Stimulated activated CD4-positive, alpha-beta T cell treated with anti-CD3 and anti-CD28 coated beads, Interleukin-12 subunit alpha, Interleukin-12 subunit beta, amount 100 ng/mL, for 24 hours (primary cell): ENCODE data around the gene HCRTR1.

Source experiments
- DNase-seq, 2 experiments: peaks; one replicate each; pipeline ENCODE4 v3.0.0-alpha.2; 2020; ENCODE audit warnings: low read depth in 2 of 2

The HCRTR1 gene

DNA sequence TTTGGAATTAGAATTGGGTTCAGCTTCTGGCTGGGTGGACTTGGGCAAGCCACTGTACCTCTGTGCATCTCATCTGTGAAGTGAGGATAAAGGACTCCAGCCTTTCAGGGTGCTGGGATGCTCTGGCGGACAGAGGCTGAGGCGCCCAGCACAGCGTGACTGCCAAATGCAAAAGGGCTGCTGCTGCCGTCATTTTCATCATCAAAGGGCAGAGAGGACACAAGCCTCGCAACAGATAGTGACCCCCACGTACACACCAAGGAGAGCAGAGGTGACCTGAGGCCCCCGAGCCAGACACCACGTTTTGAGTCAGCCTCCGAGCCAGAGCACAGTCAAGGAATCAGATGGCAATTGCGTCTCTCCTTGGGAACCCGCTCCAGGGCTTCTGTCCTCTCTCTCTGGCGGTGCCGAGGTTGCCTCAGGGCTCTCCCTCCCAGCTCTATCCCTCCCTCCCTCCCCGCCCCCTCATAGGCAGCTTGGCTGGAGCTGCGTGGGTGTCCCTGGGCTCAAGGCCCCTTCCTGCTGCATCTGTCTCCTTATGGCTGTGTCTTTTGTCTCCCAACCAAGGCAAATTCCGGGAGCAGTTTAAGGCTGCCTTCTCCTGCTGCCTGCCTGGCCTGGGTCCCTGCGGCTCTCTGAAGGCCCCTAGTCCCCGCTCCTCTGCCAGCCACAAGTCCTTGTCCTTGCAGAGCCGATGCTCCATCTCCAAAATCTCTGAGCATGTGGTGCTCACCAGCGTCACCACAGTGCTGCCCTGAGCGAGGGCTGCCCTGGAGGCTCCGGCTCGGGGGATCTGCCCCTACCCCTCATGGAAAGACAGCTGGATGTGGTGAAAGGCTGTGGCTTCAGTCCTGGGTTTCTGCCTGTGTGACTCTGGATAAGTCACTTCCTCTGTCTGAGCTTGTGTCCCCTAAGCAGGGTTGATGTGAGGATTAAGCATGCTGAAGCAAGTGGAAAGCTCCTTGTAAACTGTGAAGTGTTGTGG, 9.0 kb downstream of the HCRTR1 start:
- DNase-seq = no peak

GRCh38 chr1:31627301-31627929, 9.9 kb downstream of the HCRTR1 start:
- DNase-seq = no peak

DNA sequence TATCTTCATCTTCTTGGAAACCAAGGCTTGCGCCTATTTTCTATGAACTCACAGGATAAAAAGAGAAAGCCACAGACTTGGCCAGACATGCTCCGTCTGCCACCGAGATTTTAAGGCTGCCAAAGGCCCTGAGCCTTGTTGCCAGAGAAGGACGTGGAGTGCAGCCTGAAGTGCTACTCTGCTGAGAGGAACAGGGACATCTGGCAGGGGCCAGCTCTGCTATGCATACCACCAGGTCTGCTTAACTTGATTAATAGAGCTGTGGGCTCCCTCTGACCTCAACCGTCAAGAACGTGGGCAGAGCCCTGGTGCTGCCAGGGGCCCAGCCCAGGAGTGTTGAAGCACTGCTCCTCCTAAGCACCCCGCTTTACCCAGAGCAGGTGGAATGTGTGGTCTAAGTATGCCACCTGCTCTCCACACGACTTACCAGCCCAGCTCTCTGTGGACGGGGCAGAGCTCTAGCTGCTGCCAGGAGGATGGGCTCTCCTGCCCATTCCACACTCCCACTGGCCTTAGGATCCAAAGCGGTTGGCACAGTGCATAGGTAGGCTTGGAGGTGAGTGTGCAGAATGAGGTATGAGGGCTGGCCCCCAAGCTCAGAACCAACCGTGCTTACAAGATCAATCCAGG, 10.6 kb downstream of the HCRTR1 start:
- no peak for DNase-seq

DNA sequence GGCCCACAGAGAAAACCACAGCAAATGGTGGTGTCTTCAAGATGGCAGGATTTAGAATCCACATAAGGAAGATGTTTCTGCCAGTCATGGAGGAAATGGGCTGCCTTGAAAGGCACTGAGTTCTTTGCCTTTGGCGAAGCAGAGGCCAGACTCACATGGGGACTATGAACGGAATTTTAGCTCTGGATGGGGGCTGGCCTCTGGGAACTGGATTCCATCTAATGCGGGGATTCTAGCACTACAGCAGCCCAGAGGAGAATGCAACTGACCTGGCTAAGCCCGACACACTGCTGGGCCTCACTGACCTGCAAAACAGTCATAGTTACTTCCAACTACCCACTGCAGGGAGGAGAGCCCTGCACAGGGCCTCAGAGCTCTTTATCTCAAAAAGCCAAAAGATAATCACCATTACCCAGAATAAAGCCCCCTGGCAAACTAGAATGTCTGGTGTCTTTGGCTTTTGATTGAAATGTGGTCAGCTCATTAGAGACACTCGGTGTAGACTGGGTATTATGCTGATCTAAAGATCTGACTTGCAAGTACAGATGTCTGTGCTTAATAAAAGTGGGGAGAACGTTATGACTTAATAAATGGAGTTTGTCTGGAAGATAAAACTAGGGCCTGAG, 11.6 kb downstream of the HCRTR1 start:
- DNase-seq = no peak

GRCh38 chr1:31632649-31633048, 15.2 kb downstream of the HCRTR1 start:
- no peak for DNase-seq

DNA sequence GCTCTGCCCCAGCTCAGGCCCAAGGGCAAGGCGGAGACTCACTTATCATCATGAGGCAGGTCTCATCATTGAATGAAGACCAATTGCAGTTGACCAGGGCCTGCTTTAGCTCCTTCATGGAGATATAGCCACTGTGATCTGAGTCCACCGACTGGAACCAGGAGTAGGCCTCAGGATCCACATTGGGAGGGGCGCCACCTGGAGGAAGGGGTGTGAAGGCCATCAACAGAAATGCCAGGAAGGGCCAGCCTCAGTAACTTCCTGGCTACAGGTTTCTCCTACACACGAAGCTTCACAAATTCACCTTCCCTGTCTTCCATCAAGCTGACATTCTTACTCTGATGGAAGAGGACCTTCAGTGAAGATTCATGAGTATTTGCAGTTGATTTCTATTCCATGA, 15.6 kb downstream of the HCRTR1 start:
- DNase-seq = peak in 1 of 2 experiments; percentile 26

DNA sequence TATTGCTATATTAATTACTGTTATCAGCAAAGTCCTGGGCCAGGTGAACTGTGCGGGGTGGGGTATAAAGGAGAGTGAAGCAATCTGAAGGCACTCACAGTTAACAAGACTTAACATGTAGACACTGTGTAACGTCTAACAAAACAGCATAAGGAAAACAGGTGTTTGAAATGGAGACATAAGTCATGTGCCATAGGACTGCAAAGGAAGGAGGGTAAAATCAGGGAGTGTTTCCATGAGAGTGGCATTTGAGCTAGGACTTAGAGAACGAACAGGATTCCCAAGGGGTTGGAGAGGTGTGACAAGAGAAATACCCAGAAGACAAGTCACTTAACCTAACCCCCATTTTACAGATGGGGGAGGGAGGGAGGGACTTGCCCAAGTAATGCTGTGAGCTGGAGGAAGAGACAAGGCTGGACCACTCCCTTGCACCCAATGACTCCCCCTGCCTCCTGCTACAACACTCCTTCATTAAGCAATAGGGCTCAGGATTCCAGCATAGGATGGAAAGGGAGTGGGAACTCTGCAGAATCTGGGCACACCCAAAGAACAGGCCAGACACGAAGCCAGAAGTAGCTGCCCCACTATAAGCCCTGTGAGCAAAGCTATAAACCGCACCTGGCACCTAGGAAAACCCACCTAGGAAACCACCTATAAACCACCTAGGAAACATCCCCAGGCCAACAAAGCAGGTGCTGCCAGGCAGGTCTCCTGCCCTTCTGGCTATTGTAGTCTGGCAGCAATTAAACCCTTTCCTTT, 20.6 kb downstream of the HCRTR1 start:
- DNase-seq = no peak

GRCh38 chr1:31639543-31639942, 22.1 kb downstream of the HCRTR1 start:
- no peak for DNase-seq

DNA sequence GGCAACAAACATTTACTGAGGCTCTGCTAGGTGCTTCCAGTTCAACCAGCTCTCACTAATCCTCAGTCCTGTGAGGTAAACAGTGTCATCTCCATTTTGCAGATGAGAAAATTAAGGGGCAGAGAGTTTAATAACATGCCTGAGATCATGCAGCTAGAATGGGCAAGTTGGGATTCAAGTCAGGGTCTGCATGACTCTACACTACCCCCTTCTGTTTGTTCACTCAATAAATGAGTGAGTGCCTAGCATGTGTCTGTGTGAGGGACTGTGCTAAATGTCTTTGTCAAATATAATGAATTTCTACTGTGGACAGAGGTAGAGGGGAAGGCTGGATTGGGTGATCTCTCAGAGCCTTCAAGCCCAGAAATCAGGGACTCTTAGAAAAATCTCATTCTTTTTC, 22.7 kb downstream of the HCRTR1 start:
- DNase-seq = no peak

DNA sequence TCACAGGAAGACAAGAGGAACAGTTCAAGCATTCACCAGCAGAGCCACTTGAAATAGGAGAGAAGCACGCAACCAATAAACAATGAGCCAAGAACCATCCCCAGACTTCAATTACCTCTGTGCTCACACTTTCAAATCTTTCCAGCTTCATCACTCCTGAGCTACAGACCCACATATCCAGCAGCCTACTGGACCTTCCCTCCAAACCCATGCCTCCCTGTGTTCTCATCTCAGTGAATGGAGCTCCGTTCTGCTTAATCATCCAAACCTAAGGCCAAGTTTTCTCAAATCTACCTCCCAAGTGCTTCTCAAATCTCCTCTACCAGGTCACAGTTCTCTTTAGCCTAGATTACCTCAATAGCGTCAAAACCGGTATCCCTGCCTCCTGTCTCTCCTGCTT, 23.5 kb downstream of the HCRTR1 start:
- DNase-seq = no peak

DNA sequence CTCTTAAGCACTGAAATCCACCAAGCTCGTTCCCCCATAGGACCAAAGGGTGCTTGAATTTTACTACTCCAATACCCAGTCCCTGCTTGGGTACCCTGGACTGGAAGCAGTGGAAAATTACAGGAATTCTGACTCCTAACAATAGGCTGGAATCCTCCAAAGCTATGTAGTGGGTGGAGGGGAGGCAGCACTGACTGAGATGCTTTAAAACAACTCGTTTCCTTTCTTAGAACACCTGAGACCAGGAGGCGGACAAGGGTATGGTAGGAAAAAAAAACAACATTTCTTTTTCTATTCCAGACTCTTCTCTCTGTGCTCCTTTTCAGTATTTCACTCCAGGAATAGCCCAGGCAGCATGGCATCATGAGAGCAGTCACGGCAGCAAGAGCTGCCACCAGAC, 24.9 kb downstream of the HCRTR1 start:
- DNase-seq = no peak

DNA sequence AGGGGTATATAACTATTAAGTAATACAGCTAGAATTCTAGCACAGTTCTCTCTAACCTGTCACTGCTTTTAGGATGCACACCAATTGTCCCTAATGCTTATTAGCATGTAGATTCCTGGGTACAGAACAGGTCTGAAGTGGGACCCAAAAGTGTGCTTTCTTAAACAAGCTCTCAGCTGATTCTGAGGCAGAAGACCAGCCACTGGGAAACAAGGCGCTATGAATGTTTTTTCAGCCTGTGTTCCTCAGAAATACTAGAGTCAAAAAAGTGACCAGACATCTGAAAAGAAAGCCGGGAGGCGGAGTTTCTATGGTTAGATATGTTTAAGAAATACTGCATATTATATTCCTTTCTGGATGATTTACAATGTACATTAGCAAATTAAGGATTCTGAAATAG, 25.4 kb downstream of the HCRTR1 start:
- DNase-seq = no peak

GRCh38 chr1:31643976-31644559, 26.6 kb downstream of the HCRTR1 start:
- DNase-seq = no peak

DNA sequence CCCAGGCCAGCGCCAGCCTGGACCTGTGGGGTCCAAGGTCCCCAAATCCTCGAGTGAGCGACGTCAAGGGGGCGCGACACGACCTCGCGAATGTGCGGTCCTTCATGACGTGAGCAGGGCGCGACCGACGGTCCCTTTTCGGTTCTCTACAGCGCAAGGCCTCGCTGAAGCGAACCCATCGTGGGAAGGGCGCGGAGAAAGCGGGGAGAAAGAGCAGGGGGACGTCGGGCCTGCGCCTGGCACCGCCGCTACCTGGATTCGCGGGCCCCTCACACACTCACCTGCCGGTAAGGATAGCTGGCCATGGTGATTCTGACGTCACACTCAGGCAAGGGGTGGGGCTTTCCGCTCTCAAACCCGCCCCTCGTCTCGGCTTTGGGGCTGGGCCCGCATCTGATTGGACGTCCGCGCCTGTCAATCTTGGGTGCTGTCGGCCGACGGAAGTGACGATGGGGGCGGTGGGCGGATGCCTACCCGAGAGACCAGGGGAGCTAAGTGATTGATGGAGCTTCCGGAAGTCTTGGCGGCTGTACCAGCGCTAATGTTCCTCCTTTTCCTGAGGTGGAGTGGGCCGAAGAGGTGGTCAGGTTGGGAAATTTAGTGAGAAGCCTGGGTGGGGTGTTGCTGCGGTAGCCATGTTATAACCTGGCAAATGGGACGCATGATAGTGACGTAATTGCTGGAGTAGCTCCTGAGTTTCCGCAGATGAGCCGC, 27.2 kb downstream of the HCRTR1 start, which contains the start of gene PEF1:
PEF1 (minus strand) TSS at position 317 of the 714 bp plus-strand sequence; CDS start at position 305, 12 bp downstream.
- DNase-seq = peak; percentile 98 to 99

DNA sequence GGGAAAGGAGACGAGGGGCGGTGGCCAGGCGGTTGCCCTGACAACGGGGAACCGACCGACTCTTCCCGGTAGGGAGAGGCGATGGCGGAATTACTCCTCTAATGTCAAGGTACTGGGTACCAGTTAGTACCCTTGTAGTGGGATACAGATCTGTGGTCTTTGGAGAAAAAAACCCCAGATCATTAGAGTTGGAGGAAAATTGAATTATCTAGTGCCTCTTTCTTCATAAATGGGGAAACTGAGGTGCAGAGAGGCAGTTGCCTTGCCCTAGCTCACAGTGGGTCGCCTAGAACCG, 27.7 kb downstream of the HCRTR1 start:
- DNase-seq = no peak

DNA sequence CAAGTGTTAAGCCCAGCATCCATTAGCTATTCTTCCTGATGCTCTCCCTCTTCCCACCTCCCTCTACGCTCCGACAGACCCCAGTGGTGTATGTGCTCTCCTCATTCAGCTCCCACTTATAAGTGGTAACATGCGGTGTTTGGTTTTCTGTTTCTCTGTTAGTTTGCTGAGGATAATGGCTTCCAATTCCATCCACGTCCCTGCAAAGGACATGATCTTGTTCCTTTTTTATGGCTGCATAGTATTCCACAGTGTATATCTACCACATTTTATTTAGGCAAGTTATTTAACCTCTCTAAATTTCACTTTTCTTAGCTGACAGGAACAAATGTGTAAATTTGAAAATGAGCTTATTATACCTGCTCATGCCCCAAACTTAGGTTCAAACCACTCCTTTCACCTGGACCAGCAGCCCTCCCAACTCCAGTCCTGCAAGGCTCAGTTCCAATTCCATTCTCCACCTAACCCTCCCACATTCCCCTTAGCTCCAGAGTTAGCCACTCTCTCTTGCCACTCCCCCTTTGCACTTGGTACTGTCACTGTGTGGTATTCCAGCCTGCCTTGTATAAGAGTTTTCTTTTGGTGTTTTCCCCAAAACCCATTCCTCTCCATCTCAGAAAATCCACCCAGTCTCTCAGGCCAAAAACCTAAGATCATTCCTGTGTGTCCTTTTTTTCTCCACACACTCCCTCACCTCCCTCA, 28.9 kb downstream of the HCRTR1 start:
- DNase-seq = no peak

- DNase-seq = no peak
Measured at GRCh38 chr1:31647106-31647505, 29.6 kb downstream of the HCRTR1 start.

DNA sequence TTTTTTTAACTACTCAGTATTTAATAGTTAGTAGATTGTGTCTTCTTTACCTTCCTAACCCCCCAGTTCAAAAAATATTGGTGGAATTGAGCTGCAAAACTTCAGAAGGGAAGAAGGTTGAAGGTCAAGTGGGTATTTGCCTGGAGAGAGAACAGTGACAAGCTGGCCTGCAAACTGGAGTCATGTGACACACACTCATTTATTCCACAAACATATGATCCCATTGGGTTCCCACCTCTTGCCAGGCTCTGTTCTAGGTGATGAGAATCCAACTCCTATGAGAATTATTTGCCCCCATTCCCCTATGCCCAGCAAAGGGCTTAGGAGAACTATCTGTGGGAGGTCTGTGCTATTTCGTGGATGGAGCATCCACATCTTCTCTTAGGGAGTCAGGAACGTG, 30.7 kb downstream of the HCRTR1 start:
- no peak for DNase-seq

GRCh38 chr1:31648641-31649357, 31.3 kb downstream of the HCRTR1 start:
- DNase-seq = no peak
